ENCODE results near the gene PPFIBP2. TPM values are rescaled to one million over a fixed set of nuclear protein-coding genes. Genes with fewer than 3 reads are reported as not detected.

PPFIBP2 gene
- total RNA-seq, 2 experiments from 2014 or later: 102 to 182 TPM

- no peaks in the 10 kb centered on the region for H3K36me3 ChIP-seq (ENCODE audit: insufficient read depth, low read length)
- intact Hi-C loops (cut with micrococcal nuclease; ENCODE audit: unreplicated experiment): no loop called here
- peaks cover 33% of the 10 kb centered on the region for H3K4me1 ChIP-seq (ENCODE audit: insufficient read depth, low read length, poor library complexity, severe bottlenecking)
- POLR2A ChIA-PET: interaction anchor here (0.6 to 1.4 kb wide), 2 partner anchors 11 to 17 kb away, joined by 3 to 7 read pairs; no protein-coding TSS in a partner anchor
- H3K27ac ChIP-seq (ENCODE audit: low read depth, low read length, poor library complexity, severe bottlenecking): no peak overlapping the region
- no peaks in the 10 kb centered on the region for H3K9me3 ChIP-seq (ENCODE audit: low read length)
- no TSS peak for BruUV-seq (replicated peaks)
- CTCF ChIA-PET (ENCODE audit: unreplicated experiment): interaction anchor here (0.6 kb wide), 1 partner anchor 19 kb away, joined by 3 read pairs; no protein-coding TSS in a partner anchor
- no peak for TF ChIP-seq CTCF (conservative IDR thresholded peaks at IDR 0.05; ENCODE audit: low read length)
- no peak for TF ChIP-seq EZH2phosphoT487 (IDR thresholded peaks at IDR 0.05; ENCODE audit: borderline replicate concordance, low read depth, low read length)
- no peaks in the 10 kb centered on the region for H4K20me1 ChIP-seq (ENCODE audit: insufficient read depth, low read length)
- no peak overlapping the region for H2AFZ ChIP-seq (ENCODE audit: low read length)
- H3K9me2 ChIP-seq (ENCODE audit: insufficient read depth, low read length): no peaks in the 10 kb centered on the region
- no peak overlapping the region for H3K4me2 ChIP-seq (ENCODE audit: low read length)
- no peaks in the 10 kb centered on the region for H3K79me2 ChIP-seq (ENCODE audit: insufficient read depth, low read depth, low read length)
- no peak for DNase-seq (ENCODE audit: low spot score)
- H3K4me3 ChIP-seq (ENCODE audit: low read depth, low read length, poor library complexity, severe bottlenecking): no peak overlapping the region
Measured at GRCh38 chr11:7493670-7494069, 20.1 kb upstream of the PPFIBP2 start.

GRCh38 chr11:7494086-7494745 lies 19.6 kb upstream of the PPFIBP2 start:
- no peak overlapping the region for H3K4me2 ChIP-seq (ENCODE audit: low read length)
- peaks cover 33% of the 10 kb centered on the region for H3K4me1 ChIP-seq (ENCODE audit: insufficient read depth, low read length, poor library complexity, severe bottlenecking)
- ChIA-PET POLR2A (interaction anchor here (0.6 to 1.4 kb wide), 2 partner anchors 11 to 16 kb away, joined by 3 to 7 read pairs; no protein-coding TSS in a partner anchor), CTCF (ENCODE audit: unreplicated experiment) (interaction anchor here (0.6 kb wide), 1 partner anchor 18 kb away, joined by 3 read pairs; no protein-coding TSS in a partner anchor)
- no peak overlapping the region for H3K27ac ChIP-seq (ENCODE audit: low read depth, low read length, poor library complexity, severe bottlenecking)
- H4K20me1 ChIP-seq (ENCODE audit: insufficient read depth, low read length): no peaks in the 10 kb centered on the region
- no peak for DNase-seq (ENCODE audit: low spot score)
- H3K36me3 ChIP-seq (ENCODE audit: insufficient read depth, low read length): no peaks in the 10 kb centered on the region
- H3K79me2 ChIP-seq (ENCODE audit: insufficient read depth, low read depth, low read length): no peaks in the 10 kb centered on the region
- no peak overlapping the region for H3K4me3 ChIP-seq (ENCODE audit: low read depth, low read length, poor library complexity, severe bottlenecking)
- BruUV-seq (replicated peaks): no TSS peak
- H3K9me3 ChIP-seq (ENCODE audit: low read length): no peaks in the 10 kb centered on the region
- intact Hi-C loops (cut with micrococcal nuclease; ENCODE audit: unreplicated experiment): no loop called here
- TF ChIP-seq CTCF (conservative IDR thresholded peaks at IDR 0.05; ENCODE audit: low read length): no peak
- TF ChIP-seq EZH2phosphoT487 (IDR thresholded peaks at IDR 0.05; ENCODE audit: borderline replicate concordance, low read depth, low read length): no peak
- H3K9me2 ChIP-seq (ENCODE audit: insufficient read depth, low read length): no peaks in the 10 kb centered on the region
- H2AFZ ChIP-seq (ENCODE audit: low read length): no peak overlapping the region
